SJCRH30 (cell line): Measurements from ENCODE around the gene PRAMEF17. TPM values are rescaled to one million over a fixed set of nuclear protein-coding genes. Genes with fewer than 3 reads are reported as not detected.
"Not testable (repeated sequence)": the region's sequence is repeated elsewhere in the genome, so short reads cannot be mapped to it uniquely, and the experiment has no call there.

Experiments used
- DNase-seq, 2 experiments: peaks; one replicate each; pipeline ENCODE4 v3.0.0-alpha.2; 2015 to 2020
- H3K27ac ChIP-seq: fragments of 250-450 bp; sonication (Bioruptor Pico); 2 replicates; pipeline ENCODE4 v1.5.1; 2020; ENCODE audit warnings: mild to moderate bottlenecking, moderate library complexity
- H3K27me3 ChIP-seq: fragments of 250-450 bp; sonication (Bioruptor Pico); 2 replicates; pipeline ENCODE4 v1.5.1; 2020; ENCODE audit warnings: mild to moderate bottlenecking, moderate library complexity
- H3K36me3 ChIP-seq: fragments of 250-450 bp; sonication (Bioruptor Pico); 2 replicates; pipeline ENCODE4 v1.5.1; 2020; ENCODE audit warnings: mild to moderate bottlenecking, moderate library complexity
- H3K4me1 ChIP-seq: fragments of 250-450 bp; sonication (Bioruptor Pico); 2 replicates; pipeline ENCODE4 v1.5.1; 2020; ENCODE audit warnings: mild to moderate bottlenecking, moderate library complexity
- H3K4me3 ChIP-seq: fragments of 250-450 bp; sonication (Bioruptor Pico); 2 replicates; pipeline ENCODE4 v1.5.1; 2020; ENCODE audit warnings: mild to moderate bottlenecking, moderate library complexity
- H3K9me3 ChIP-seq: fragments of 250-450 bp; sonication (Bioruptor Pico); replicated peaks from 2 replicates; pipeline ENCODE4 v1.5.1; 2020; ENCODE audit warnings: mild to moderate bottlenecking, moderate library complexity
- total RNA-seq: library from RNA; depleted of rRNA; stranded (reverse); fragments of >200 nt; shearing (Covaris generic); gene quantifications from 2 replicates; pipeline ENCODE4 v1.2.3, GENCODE V29; 2014; rRNA removed

Gene PRAMEF17
- total RNA-seq, 1 experiment from 2014 or later = not detected

DNA sequence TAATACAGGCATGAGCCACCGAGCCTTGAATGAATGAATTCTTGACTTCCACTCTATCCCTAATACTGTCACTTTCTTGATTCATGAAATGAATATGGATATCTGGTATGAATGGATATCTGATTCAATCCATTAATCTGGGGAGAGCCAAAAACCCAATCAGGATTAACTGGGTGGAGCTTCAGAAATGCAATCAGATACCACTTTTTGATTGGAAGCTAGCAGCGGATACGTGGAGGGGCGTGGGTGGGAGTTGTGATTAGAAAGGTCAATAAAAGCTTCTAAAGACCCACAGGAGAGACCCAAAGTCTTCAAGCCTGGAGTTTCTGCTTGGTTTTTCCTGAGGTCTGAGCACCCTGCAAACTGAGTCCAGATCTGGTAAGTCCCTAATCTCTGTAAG is 20.7 kb downstream of the PRAMEF17 start, which contains the start of gene PRAMEF20:
PRAMEF20 (plus strand) TSS at position 301 of the 400 bp plus-strand sequence. CDS start 5,905 bp downstream, outside the sequence.
- not testable (repeated sequence) for H3K4me3 ChIP-seq, DNase-seq, H3K27me3 ChIP-seq, H3K36me3 ChIP-seq, H3K4me1 ChIP-seq, H3K9me3 ChIP-seq, H3K27ac ChIP-seq

DNA sequence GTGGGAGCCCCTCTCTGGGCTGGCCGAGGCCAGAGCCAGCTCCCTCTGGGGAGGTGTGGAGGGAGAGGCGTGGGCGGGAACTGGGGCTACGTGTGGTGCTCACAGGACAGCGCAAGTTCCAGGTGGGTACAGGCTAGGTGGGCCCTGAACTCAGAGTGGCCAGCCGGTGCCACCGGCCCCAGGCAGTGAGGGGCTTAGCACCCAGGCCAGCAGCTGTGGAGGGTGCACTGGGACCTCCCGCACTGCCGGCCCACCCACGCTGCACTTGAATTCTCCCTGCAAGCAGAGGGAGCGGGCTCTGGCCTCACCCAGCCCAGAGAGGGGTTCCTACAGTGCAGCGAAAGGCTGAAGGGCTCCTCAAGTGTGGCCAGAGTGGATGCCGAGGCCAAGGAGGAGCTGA is 41.1 kb downstream of the PRAMEF17 start:
- Histone ChIP-seq H3K27me3 (no peaks in the 10 kb centered on the region), H3K9me3 (no peaks in the 10 kb centered on the region; the same call in 1 of the 2 replicates), H3K4me3 (no peak overlapping the region), H3K27ac (no peak overlapping the region), H3K36me3 (no peaks in the 10 kb centered on the region), H3K4me1 (no peaks in the 10 kb centered on the region)
- no peak for DNase-seq

DNA sequence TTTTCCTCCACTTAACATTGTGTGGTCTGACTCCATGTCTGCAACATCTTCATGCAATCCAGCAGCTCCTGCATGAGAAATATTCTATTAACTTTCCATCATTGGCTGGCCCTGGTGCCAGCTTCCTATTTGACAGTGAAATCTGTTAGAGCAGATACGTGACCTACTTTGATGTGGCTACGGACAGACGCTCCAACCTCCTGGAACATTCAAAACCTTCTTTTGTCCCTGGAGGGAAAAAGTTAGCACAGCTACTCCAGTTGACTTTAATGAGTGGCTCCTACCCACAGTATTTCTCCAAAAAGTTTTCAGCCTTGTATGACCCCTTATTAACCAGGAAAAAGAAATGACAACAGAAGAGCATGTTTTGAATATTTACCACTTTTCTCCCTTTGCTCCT is 42.8 kb downstream of the PRAMEF17 start:
- H3K27ac ChIP-seq = no peak overlapping the region
- no peaks in the 10 kb centered on the region for H3K4me1 ChIP-seq
- no peaks in the 10 kb centered on the region for H3K36me3 ChIP-seq
- no peaks in the 10 kb centered on the region for H3K27me3 ChIP-seq
- DNase-seq = no peak
- H3K9me3 ChIP-seq = no peaks in the 10 kb centered on the region; the same call in 1 of the 2 replicates
- H3K4me3 ChIP-seq = no peak overlapping the region

DNA sequence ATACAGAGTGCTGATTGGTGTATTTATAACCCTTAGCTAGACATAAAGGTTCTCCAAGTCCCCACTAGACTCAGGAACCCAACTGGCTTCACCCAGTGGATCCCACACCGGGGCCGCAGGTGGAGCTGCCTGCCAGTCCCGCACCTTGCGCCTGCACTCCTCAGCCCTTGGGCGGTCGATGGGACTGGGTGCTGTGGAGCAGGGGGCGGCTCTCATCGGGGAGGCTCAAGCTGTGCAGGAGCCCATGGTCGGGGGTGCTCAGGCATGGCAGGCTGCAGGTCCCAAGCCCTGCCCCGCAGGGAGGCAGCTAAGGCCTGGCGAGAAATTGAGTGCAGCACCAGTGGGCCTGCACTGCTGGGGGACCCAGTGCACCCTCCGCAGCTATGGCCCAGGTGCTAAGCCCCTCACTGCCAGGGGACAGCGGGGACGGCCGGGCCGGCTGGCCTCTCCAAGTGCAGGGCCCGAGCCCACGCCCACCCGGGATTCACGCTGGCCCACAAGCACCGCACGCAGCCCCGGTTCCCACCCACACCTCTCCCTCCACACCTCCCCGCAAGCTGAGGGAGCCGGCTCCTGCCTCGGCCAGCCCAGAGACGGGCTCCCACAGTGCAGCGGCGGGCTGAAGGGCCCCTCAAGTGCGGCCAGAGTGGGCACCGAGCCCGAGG is 44.4 kb downstream of the PRAMEF17 start:
- not testable (repeated sequence) for DNase-seq, H3K4me1 ChIP-seq, H3K27ac ChIP-seq, H3K4me3 ChIP-seq, H3K9me3 ChIP-seq, H3K27me3 ChIP-seq, H3K36me3 ChIP-seq

DNA sequence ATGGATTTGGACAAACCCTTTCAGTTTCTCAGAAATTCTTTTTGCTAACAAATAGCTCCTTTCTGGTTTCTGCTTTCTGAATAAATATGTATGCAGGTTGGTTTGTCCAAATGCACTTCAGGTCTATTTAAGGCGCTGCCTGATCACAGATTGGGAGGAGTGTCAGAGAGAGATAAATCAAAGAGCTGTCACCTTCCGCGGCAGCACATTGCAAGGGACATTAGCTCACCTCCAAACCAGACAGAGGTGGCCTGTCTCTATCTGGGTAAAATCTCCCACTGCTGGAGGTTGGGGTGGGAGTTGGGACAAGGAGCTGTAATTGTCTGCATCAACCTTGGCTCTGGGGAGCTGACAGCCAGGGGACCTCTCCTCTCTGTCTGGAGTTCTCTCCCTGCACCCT is 46.0 kb downstream of the PRAMEF17 start:
- no peak for DNase-seq
- Histone ChIP-seq H3K4me3 (no peak overlapping the region), H3K36me3 (no peaks in the 10 kb centered on the region), H3K27me3 (no peaks in the 10 kb centered on the region), H3K27ac (no peak overlapping the region), H3K4me1 (no peaks in the 10 kb centered on the region), H3K9me3 (no peaks in the 10 kb centered on the region)

DNA sequence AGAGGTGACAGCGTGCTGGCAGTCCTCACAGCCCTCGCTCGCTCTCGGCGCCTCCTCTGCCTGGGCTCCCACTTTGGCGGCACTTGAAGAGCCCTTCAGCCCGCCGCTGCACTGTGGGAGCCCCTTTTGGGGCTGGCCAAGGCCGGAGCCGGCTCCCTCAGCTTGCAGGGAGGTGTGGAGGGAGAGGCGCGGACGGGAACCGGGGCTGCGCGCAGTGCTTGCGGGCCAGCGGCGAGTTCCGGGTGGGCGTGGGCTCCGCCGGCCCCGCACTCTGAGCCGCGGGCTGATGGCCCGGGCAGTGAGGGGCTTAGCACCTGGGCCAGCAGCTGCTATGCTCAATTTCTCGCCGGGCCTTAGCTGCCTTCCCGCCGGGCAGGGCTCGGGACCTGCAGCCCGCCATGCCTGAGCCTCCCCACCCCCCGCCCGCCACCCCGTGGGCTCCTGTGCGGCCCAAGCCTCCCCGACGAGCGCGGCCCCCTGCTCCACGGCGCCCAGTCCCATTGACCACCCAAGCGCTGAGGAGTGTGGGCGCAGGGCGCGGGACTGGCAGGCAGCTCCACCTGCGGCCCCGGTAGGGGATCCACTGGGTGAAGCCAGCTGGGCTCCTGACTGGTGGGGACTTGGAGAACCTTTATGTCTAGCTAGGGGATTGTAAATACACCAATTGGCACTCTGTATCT is 49.8 kb downstream of the PRAMEF17 start:
- H3K9me3 ChIP-seq, H3K27me3 ChIP-seq, DNase-seq, H3K4me1 ChIP-seq, H3K27ac ChIP-seq, H3K36me3 ChIP-seq, H3K4me3 ChIP-seq: not testable (repeated sequence)

Other genes starting within 250 kb of the PRAMEF17 start
- gene PRAMEF26, start 233.6 kb upstream of the PRAMEF17 start, total RNA-seq = not detected in 2 replicates
- gene HNRNPCL4, start 224.0 kb upstream of the PRAMEF17 start, total RNA-seq = not detected in 2 replicates
- gene PRAMEF9, start 217.8 kb upstream of the PRAMEF17 start, total RNA-seq = not detected in 2 replicates
- gene PRAMEF13, start 188.2 kb upstream of the PRAMEF17 start, total RNA-seq = not detected in 2 replicates
- gene PRAMEF18, start 163.5 kb upstream of the PRAMEF17 start, total RNA-seq = not detected in 2 replicates
- not detected in 2 replicates for gene PRAMEF5, start 135.4 kb upstream of the PRAMEF17 start, total RNA-seq
- gene PRAMEF8, start 104.5 kb upstream of the PRAMEF17 start, total RNA-seq = not detected in 2 replicates
- gene PRAMEF33, start 86.1 kb upstream of the PRAMEF17 start, total RNA-seq = not detected in 2 replicates
- not detected in 2 replicates for gene PRAMEF15, start 74.1 kb upstream of the PRAMEF17 start, total RNA-seq
- gene PRAMEF14, start 42.5 kb upstream of the PRAMEF17 start, total RNA-seq = not detected in 2 replicates
- not detected in 2 replicates for gene PRAMEF19, start 17.7 kb upstream of the PRAMEF17 start, total RNA-seq
- gene PRAMEF20, start 20.8 kb downstream of the PRAMEF17 start, total RNA-seq = not detected in 2 replicates
- gene LRRC38, start 124.4 kb downstream of the PRAMEF17 start, total RNA-seq = not detected in 2 replicates
- not detected in 2 replicates for gene PDPN, start 194.2 kb downstream of the PRAMEF17 start, total RNA-seq